ENCODE results near the gene TMEM178B.

TMEM178B gene

GRCh38 chr7:141280100-141280499 is 206.2 kb downstream of the TMEM178B start:
- no peak for TF ChIP-seq CTCF (conservative IDR thresholded peaks at IDR 0.05; ENCODE audit: control insufficient read depth, insufficient read depth, low read depth, low read length)

GRCh38 chr7:141281311-141281710 is 207.4 kb downstream of the TMEM178B start:
- TF ChIP-seq CTCF (conservative IDR thresholded peaks at IDR 0.05; ENCODE audit: control insufficient read depth, insufficient read depth, low read depth, low read length) = no peak
- no peak overlapping the region for H3K4me3 ChIP-seq (ENCODE audit: control insufficient read depth, low read depth, low read length)

More at GRCh38 chr7:141280100-141280499, 206.2 kb downstream of the TMEM178B start:
- no peak for DNase-seq (ENCODE audit: low read depth)
- H3K4me3 ChIP-seq (ENCODE audit: control insufficient read depth, low read depth, low read length) = no peak overlapping the region

GRCh38 chr7:141286522-141286921 is 212.7 kb downstream of the TMEM178B start:
- no peak for DNase-seq (ENCODE audit: low read depth)
- no peak for TF ChIP-seq CTCF (conservative IDR thresholded peaks at IDR 0.05; ENCODE audit: control insufficient read depth, insufficient read depth, low read depth, low read length)
- H3K4me3 ChIP-seq (ENCODE audit: control insufficient read depth, low read depth, low read length) = no peak overlapping the region

More at GRCh38 chr7:141281311-141281710, 207.4 kb downstream of the TMEM178B start:
- no peak for DNase-seq (ENCODE audit: low read depth)

GRCh38 chr7:141287936-141288335 is 214.1 kb downstream of the TMEM178B start:
- no peak for TF ChIP-seq CTCF (conservative IDR thresholded peaks at IDR 0.05; ENCODE audit: control insufficient read depth, insufficient read depth, low read depth, low read length)
- H3K4me3 ChIP-seq (ENCODE audit: control insufficient read depth, low read depth, low read length) = no peak overlapping the region
- no peak for DNase-seq (ENCODE audit: low read depth)

GRCh38 chr7:141288626-141289025 is 214.8 kb downstream of the TMEM178B start:
- no peak for DNase-seq (ENCODE audit: low read depth)
- no peak overlapping the region for H3K4me3 ChIP-seq (ENCODE audit: control insufficient read depth, low read depth, low read length)
- no peak for TF ChIP-seq CTCF (conservative IDR thresholded peaks at IDR 0.05; ENCODE audit: control insufficient read depth, insufficient read depth, low read depth, low read length)

GRCh38 chr7:141290365-141290764 is 216.5 kb downstream of the TMEM178B start:
- no peak for DNase-seq (ENCODE audit: low read depth)
- TF ChIP-seq CTCF (conservative IDR thresholded peaks at IDR 0.05; ENCODE audit: control insufficient read depth, insufficient read depth, low read depth, low read length) = no peak
- H3K4me3 ChIP-seq (ENCODE audit: control insufficient read depth, low read depth, low read length) = no peak overlapping the region

- TF ChIP-seq CTCF (conservative IDR thresholded peaks at IDR 0.05; ENCODE audit: control insufficient read depth, insufficient read depth, low read depth, low read length) = no peak
- H3K4me3 ChIP-seq (ENCODE audit: control insufficient read depth, low read depth, low read length) = no peak overlapping the region
- no peak for DNase-seq (ENCODE audit: low read depth)
Observed at GRCh38 chr7:141290973-141291372, 217.1 kb downstream of the TMEM178B start.
